ENCODE data around the gene CHD2.

DNA sequence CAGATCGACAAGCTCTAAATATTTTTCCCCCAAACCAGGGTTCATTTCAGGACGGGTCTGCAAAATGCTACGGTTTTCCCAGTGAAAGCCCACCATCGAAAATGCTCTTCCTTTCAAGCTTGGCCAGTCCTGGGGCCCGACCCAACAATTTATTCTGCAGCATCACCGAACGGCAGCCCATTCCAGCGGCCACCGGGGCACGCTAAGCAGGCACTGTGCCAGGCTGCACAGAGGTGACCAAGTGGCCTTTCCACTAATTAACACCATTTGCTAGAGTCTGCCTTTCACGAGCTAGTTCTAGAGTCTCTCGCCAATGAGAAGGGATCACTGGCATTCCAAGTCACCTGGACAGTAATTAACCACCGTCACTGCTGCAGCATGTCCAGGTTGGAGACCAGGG lies 174.5 kb downstream of the CHD2 start:
- TF ChIP-seq, protein P1, sequence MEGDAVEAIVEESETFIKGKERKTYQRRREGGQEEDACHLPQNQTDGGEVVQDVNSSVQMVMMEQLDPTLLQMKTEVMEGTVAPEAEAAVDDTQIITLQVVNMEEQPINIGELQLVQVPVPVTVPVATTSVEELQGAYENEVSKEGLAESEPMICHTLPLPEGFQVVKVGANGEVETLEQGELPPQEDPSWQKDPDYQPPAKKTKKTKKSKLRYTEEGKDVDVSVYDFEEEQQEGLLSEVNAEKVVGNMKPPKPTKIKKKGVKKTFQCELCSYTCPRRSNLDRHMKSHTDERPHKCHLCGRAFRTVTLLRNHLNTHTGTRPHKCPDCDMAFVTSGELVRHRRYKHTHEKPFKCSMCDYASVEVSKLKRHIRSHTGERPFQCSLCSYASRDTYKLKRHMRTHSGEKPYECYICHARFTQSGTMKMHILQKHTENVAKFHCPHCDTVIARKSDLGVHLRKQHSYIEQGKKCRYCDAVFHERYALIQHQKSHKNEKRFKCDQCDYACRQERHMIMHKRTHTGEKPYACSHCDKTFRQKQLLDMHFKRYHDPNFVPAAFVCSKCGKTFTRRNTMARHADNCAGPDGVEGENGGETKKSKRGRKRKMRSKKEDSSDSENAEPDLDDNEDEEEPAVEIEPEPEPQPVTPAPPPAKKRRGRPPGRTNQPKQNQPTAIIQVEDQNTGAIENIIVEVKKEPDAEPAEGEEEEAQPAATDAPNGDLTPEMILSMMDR (IDR thresholded peaks at IDR 0.05; ENCODE audit: low read depth, low read length, poor library complexity, severe bottlenecking) = no peak
- TF ChIP-seq EZH2phosphoT487 (IDR thresholded peaks at IDR 0.05; ENCODE audit: borderline replicate concordance, low read length) = no peak
